AG09309 (cell line): ENCODE data around the gene BCKDHB.

ENCODE experiments used
- DNase-seq: peaks from one replicate; pipeline ENCODE4 v3.0.0-alpha.2; 2010; ENCODE audit warnings: low read depth
- H3K4me3 ChIP-seq: 2 replicates; pipeline ENCODE4 v1.5.1; 2011; ENCODE audit warnings: mild to moderate bottlenecking, low read depth, low read length, moderate library complexity; ENCODE audit not compliant: control insufficient read depth
- CTCF ChIP-seq: IDR thresholded peaks from 2 replicates; pipeline ENCODE4 v1.5.1; 2011; ENCODE audit warnings: mild to moderate bottlenecking, low read depth, low read length, inconsistent platforms; ENCODE audit not compliant: insufficient read depth, control insufficient read depth; ENCODE audit errors: missing control alignments

BCKDHB gene

GRCh38 chr6:80133020-80133419 lies 26.5 kb downstream of the BCKDHB start:
- DNase-seq, result peak; percentile 51
- TF ChIP-seq CTCF, result peak; percentile 69
- H3K4me3 ChIP-seq, result no peak overlapping the region

GRCh38 chr6:80134065-80134464 lies 27.6 kb downstream of the BCKDHB start:
- no peak for TF ChIP-seq CTCF
- no peak for DNase-seq
- H3K4me3 ChIP-seq, result no peak overlapping the region

GRCh38 chr6:80142586-80142985 lies 36.1 kb downstream of the BCKDHB start:
- no peak overlapping the region for H3K4me3 ChIP-seq
- no peak for DNase-seq
- TF ChIP-seq CTCF, result no peak

- no peak for TF ChIP-seq CTCF
- no peak overlapping the region for H3K4me3 ChIP-seq
- peak; percentile 68 for DNase-seq
Observed at GRCh38 chr6:80143419-80143937, 37.0 kb downstream of the BCKDHB start.

GRCh38 chr6:80144753-80145315 lies 38.4 kb downstream of the BCKDHB start:
- DNase-seq, result no peak

GRCh38 chr6:80145509-80145908 lies 39.0 kb downstream of the BCKDHB start:
- H3K4me3 ChIP-seq, result no peak overlapping the region
- no peak for DNase-seq
- TF ChIP-seq CTCF, result no peak

More at GRCh38 chr6:80144753-80145315, 38.4 kb downstream of the BCKDHB start:
- H3K4me3 ChIP-seq, result no peak overlapping the region
- TF ChIP-seq CTCF, result no peak
